Measurements from ENCODE around the gene R3HDM2.

DNA sequence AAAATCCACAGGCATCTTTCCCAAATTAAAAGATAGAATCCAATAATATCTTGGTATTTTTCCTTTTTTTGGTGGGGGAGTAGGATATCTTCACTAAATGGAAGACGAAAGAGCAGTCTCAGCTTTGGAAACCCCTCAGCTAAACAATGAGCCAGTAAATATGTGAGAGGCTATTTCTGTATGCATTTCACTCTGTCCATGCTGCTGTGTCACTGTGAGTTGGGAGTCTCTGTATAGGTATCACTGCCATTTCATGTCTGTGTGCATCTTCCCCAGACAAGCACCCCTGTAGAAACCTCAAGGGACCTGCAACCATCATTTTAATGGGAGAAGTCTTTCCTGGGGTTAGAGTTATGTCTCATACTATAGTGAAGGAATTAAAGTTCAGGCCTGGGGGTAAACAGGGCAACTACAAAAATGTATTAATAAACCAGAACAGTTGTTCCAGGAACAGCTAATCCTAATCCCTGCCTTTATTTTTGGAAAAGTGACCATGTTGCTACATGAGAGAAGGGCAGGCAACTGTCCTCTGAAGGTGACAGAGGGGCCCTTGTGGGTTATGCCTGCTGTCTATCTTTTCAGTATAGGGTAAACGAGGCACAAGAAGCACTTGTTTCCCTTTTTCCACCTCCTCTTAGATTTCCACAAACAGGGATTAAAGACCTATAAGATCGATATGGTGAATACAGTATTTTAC lies 168.6 kb downstream of the R3HDM2 start:
- TF ChIP-seq, protein P1, sequence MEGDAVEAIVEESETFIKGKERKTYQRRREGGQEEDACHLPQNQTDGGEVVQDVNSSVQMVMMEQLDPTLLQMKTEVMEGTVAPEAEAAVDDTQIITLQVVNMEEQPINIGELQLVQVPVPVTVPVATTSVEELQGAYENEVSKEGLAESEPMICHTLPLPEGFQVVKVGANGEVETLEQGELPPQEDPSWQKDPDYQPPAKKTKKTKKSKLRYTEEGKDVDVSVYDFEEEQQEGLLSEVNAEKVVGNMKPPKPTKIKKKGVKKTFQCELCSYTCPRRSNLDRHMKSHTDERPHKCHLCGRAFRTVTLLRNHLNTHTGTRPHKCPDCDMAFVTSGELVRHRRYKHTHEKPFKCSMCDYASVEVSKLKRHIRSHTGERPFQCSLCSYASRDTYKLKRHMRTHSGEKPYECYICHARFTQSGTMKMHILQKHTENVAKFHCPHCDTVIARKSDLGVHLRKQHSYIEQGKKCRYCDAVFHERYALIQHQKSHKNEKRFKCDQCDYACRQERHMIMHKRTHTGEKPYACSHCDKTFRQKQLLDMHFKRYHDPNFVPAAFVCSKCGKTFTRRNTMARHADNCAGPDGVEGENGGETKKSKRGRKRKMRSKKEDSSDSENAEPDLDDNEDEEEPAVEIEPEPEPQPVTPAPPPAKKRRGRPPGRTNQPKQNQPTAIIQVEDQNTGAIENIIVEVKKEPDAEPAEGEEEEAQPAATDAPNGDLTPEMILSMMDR (IDR thresholded peaks at IDR 0.05; ENCODE audit: borderline replicate concordance, extremely low read depth, low read length, poor library complexity, severe bottlenecking), result no peak
- no peak for TF ChIP-seq EZH2 (IDR thresholded peaks at IDR 0.05; ENCODE audit: borderline replicate concordance, low read depth, low read length, severe bottlenecking)
